SK-N-SH (cell line): ENCODE measurements around the gene TRABD2A. TPM values are rescaled to one million over a fixed set of nuclear protein-coding genes. Genes with fewer than 3 reads are reported as not detected.

Experiments used
- CTCF ChIA-PET: fragments of 300-600, 350-600 bp; formaldehyde crosslinking; extraction: SDS; loops from one replicate; lab custom pipeline; 2021; lab: Yijun Ruan, JAX
- POLR2A ChIA-PET: fragments of 350-600 bp; sonication (Branson Sonifier 250); formaldehyde crosslinking; extraction: SDS; loops from one replicate; lab custom pipeline; 2020; ENCODE audit warnings: antibody characterized with exemption, inconsistent platforms; lab: Yijun Ruan, JAX
- DNase-seq: peaks from one replicate; pipeline ENCODE4 v3.0.0; 2012
- H2AFZ ChIP-seq: fragments of 200-600 bp; sonication (generic); 2 replicates; pipeline ENCODE4 v1.8.1; 2016; ENCODE audit warnings: antibody characterized with exemption, mild to moderate bottlenecking, low read depth
- H3F3A ChIP-seq: fragments of 200-600 bp; sonication (generic); replicated peaks from 2 replicates; pipeline ENCODE3; 2016; ENCODE audit warnings: antibody characterized with exemption, mild to moderate bottlenecking; ENCODE audit not compliant: insufficient read depth
- H3K27ac ChIP-seq, 2 experiments: fragments of 200-500 bp in 1 of 2; fragments of 200-600 bp in 1 of 2; sonication (Bioruptor generic) in 1 of 2; sonication (generic), shearing (Covaris generic) in 1 of 2; 2 replicates each; pipeline versions ENCODE4 v1.5.1 to v1.6.1; 2014 to 2016; ENCODE audit warnings: low read depth in 2 of 2, inconsistent platforms in 1 of 2, low read length in 1 of 2, mild to moderate bottlenecking in 1 of 2, mixed read lengths in 1 of 2
- H3K27me3 ChIP-seq: fragments of 200-600 bp; sonication (generic), shearing (Covaris generic); 2 replicates; pipeline ENCODE4 v1.6.1; 2016; ENCODE audit warnings: mixed run types; ENCODE audit not compliant: insufficient read depth
- H3K36me3 ChIP-seq, 2 experiments: fragments of 200-500 bp in 1 of 2; fragments of 200-600 bp in 1 of 2; sonication (Bioruptor generic) in 1 of 2; sonication (generic) in 1 of 2; replicated peaks in 1 of 2; 2 replicates each; pipeline versions ENCODE3 to v1.5.1; 2014 to 2016; ENCODE audit warnings: low read length in 1 of 2, mild to moderate bottlenecking in 1 of 2; ENCODE audit not compliant: insufficient read depth in 2 of 2, control insufficient read depth in 1 of 2
- H3K4me1 ChIP-seq, 2 experiments: fragments of 200-500 bp in 1 of 2; fragments of 200-600 bp in 1 of 2; sonication (Bioruptor generic) in 1 of 2; sonication (generic), shearing (Covaris generic) in 1 of 2; 2 replicates each; pipeline versions ENCODE4 v1.5.1 to v1.6.1; 2014 to 2016; ENCODE audit warnings: low read depth in 1 of 2, low read length in 1 of 2, mixed run types in 1 of 2; ENCODE audit not compliant: insufficient read depth in 2 of 2, control insufficient read depth in 1 of 2
- H3K4me2 ChIP-seq: fragments of 200-600 bp; sonication (generic), shearing (Covaris generic); 2 replicates; pipeline ENCODE4 v1.6.1; 2017; ENCODE audit warnings: mixed run types
- H3K4me3 ChIP-seq, 2 experiments: fragments of 200-500 bp in 1 of 2; fragments of 200-600 bp in 1 of 2; sonication (Bioruptor generic) in 1 of 2; sonication (generic), shearing (Covaris generic) in 1 of 2; 2 replicates each; pipeline versions ENCODE4 v1.5.1 to v1.8.1; 2014 to 2016; ENCODE audit warnings: low read depth in 2 of 2, inconsistent platforms in 1 of 2, low read length in 1 of 2, mild to moderate bottlenecking in 1 of 2, mixed read lengths in 1 of 2, moderate library complexity in 1 of 2
- H3K79me2 ChIP-seq: fragments of 200-600 bp; sonication (generic); 2 replicates; pipeline ENCODE4 v1.8.1; 2017; ENCODE audit warnings: mild to moderate bottlenecking; ENCODE audit not compliant: insufficient read depth
- H3K9ac ChIP-seq: fragments of 200-600 bp; sonication (generic); 2 replicates; pipeline ENCODE4 v1.6.1; 2017; ENCODE audit warnings: mixed run types
- H3K9me2 ChIP-seq: fragments of 200-600 bp; sonication (generic); 2 replicates; pipeline ENCODE4 v1.6.1; 2017; ENCODE audit warnings: mixed run types
- H3K9me3 ChIP-seq: fragments of 200-600 bp; sonication (generic); 2 replicates; pipeline ENCODE4 v1.6.1; 2017; ENCODE audit warnings: mixed run types, mild to moderate bottlenecking, moderate library complexity
- H4K20me1 ChIP-seq: fragments of 200-600 bp; sonication (generic); 2 replicates; pipeline ENCODE4 v1.6.1; 2017; ENCODE audit warnings: mild to moderate bottlenecking, mixed run types; ENCODE audit not compliant: insufficient read depth
- CHD2 ChIP-seq: fragments of 150-350 bp; IDR thresholded peaks from 2 replicates; pipeline ENCODE4 v1.6.1; 2018; ENCODE audit warnings: low read length; ENCODE audit not compliant: partially characterized antibody
- FOSL2 ChIP-seq: IDR thresholded peaks from 2 replicates; pipeline ENCODE4 v1.4.0; 2012; ENCODE audit warnings: low read depth, mild to moderate bottlenecking, moderate library complexity, borderline replicate concordance
- FOXJ3 ChIP-seq: sonication (generic); formaldehyde crosslinking; IDR thresholded peaks from 2 replicates; pipeline ENCODE4 v1.5.1; 2020; ENCODE audit warnings: mild to moderate bottlenecking, missing genetic modification reagents
- JUND ChIP-seq: IDR thresholded peaks from 2 replicates; pipeline ENCODE4 v1.4.0; 2012
- MXI1 ChIP-seq: IDR thresholded peaks from 2 replicates; pipeline ENCODE4 v1.6.1; 2012; ENCODE audit warnings: mild to moderate bottlenecking, low read depth, low read length, improper control_type of control experiment
- NFIC ChIP-seq: IDR thresholded peaks from 2 replicates; pipeline ENCODE4 v1.4.0; 2012; ENCODE audit warnings: borderline replicate concordance
- NRF1 ChIP-seq: IDR thresholded peaks from 2 replicates; pipeline ENCODE4 v1.6.1; 2012; ENCODE audit warnings: low read depth, mild to moderate bottlenecking, low read length
- POLR2AphosphoS5 ChIP-seq: IDR thresholded peaks from 2 replicates; pipeline ENCODE4 v1.6.1; 2012; ENCODE audit warnings: low read depth, low read length
- RXRA ChIP-seq: IDR thresholded peaks from 2 replicates; pipeline ENCODE4 v1.4.0; 2012; ENCODE audit warnings: low read depth, mild to moderate bottlenecking, borderline replicate concordance
- SMC3 ChIP-seq: IDR thresholded peaks from 2 replicates; pipeline ENCODE4 v1.6.1; 2012; ENCODE audit warnings: low read depth, low read length, improper control_type of control experiment
- TAF1 ChIP-seq: IDR thresholded peaks from 2 replicates; pipeline ENCODE4 v1.6.1; 2012; ENCODE audit warnings: low read depth, mild to moderate bottlenecking, low read length, moderate library complexity, borderline replicate concordance
- TCF12 ChIP-seq: IDR thresholded peaks from 2 replicates; pipeline ENCODE4 v1.4.0; 2012
- USF2 ChIP-seq: fragments of 150-350 bp; IDR thresholded peaks from 2 replicates; pipeline ENCODE4 v1.6.1; 2017; ENCODE audit warnings: antibody characterized with exemption, low read length, low read depth, borderline replicate concordance
- WGBS: methylation state at CpG from one replicate; pipeline ENCODE4 v1.1.6; 2017; ENCODE audit warnings: low lambda C conversion rate; 5-methylcytosine and 5-hydroxymethylcytosine counted together
- polyA plus RNA-seq, 3 experiments: library from polyadenylated mRNA; depleted of rRNA; stranded (reverse); fragments of >200 nt; gene quantifications; 2 replicates each; pipeline ENCODE4 v1.2.3, GENCODE V29; 2012
- TF ChIP-seq, protein P1 (sequence below): IDR thresholded peaks from 2 replicates; pipeline ENCODE4 v1.4.0; 2012; ENCODE audit warnings: low read depth, borderline replicate concordance
- TF ChIP-seq, protein P2 (sequence below): fragments of 200-600 bp; sonication (generic); IDR thresholded peaks from 2 replicates; pipeline ENCODE4 v1.6.1; 2017; ENCODE audit warnings: antibody characterized with exemption, mild to moderate bottlenecking, moderate library complexity
- TF ChIP-seq, protein P3 (sequence below): IDR thresholded peaks from 2 replicates; pipeline ENCODE4 v1.4.0; 2012; ENCODE audit warnings: low read depth

The TRABD2A gene
- polyA plus RNA-seq, 1 of the 3 experiments (the other 2 are of a cell fraction), result 3.0 TPM

DNA sequence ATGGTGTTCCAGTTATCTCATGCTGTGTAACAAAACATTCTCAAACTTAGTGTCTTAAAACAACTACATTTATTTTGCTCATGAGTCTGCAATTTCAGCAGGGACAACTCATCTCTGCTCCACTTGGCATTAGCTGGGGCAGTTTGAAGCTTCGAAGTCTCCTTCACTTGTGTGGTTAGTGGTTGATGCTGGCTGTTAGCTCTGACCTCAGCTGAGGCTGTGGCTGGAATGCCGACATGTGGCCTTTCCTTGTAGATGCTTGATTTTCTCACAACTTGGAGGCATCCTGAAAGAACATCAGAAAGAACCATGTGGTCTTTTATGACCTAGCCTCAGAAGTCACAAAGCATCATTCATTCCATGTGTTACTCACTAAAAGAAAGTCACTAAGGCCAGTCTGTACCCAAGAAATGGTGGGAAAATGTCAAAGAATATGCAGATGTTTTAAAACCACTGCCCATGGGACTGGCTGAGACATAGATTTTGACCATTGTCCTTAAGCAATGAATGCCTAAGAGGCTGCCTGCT, 20.8 kb upstream of the TRABD2A start:
- H3K27me3 ChIP-seq, result no peaks in the 10 kb centered on the region
- peaks cover 0 to 8% of the 10 kb centered on the region in 2 experiments for H3K36me3 ChIP-seq
- no peak overlapping the region for H2AFZ ChIP-seq
- POLR2A ChIA-PET, result no interaction called here
- H4K20me1 ChIP-seq, result peaks cover 6% of the 10 kb centered on the region
- peaks cover 36% of the 10 kb centered on the region for H3F3A ChIP-seq
- H3K9me2 ChIP-seq, result no peaks in the 10 kb centered on the region
- CTCF ChIA-PET, result interaction anchor here (1.5 to 2.3 kb wide), 2 partner anchors 19 to 24 kb away, joined by 4 to 13 read pairs; no protein-coding TSS in a partner anchor
- no peak overlapping the region for H3K27ac ChIP-seq
- peaks cover 0 to 27% of the 10 kb centered on the region in 2 experiments; a peak in 3 of 4 replicates for H3K4me1 ChIP-seq
- H3K9me3 ChIP-seq, result no peaks in the 10 kb centered on the region
- no peak overlapping the region for H3K9ac ChIP-seq
- no peak for DNase-seq
- TF ChIP-seq FOSL2, result no peak
- TF ChIP-seq FOXJ3, result no peak
- TF ChIP-seq TAF1, result no peak
- no peak for TF ChIP-seq JUND
- TF ChIP-seq, protein P1, sequence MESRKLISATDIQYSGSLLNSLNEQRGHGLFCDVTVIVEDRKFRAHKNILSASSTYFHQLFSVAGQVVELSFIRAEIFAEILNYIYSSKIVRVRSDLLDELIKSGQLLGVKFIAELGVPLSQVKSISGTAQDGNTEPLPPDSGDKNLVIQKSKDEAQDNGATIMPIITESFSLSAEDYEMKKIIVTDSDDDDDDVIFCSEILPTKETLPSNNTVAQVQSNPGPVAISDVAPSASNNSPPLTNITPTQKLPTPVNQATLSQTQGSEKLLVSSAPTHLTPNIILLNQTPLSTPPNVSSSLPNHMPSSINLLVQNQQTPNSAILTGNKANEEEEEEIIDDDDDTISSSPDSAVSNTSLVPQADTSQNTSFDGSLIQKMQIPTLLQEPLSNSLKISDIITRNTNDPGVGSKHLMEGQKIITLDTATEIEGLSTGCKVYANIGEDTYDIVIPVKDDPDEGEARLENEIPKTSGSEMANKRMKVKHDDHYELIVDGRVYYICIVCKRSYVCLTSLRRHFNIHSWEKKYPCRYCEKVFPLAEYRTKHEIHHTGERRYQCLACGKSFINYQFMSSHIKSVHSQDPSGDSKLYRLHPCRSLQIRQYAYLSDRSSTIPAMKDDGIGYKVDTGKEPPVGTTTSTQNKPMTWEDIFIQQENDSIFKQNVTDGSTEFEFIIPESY, result no peak
- TF ChIP-seq CHD2, result no peak
- no peak for TF ChIP-seq RXRA
- no peak overlapping the region for H3K4me2 ChIP-seq
- peaks cover 12% of the 10 kb centered on the region for H3K79me2 ChIP-seq
- WGBS, result 90% methylated on average over 2 of the region's 2 CpGs
- H3K4me3 ChIP-seq, result no peak overlapping the region

GRCh38 chr2:84900971-84901370, 20.1 kb upstream of the TRABD2A start:
- Histone ChIP-seq H3K4me1 (peaks cover 0 to 30% of the 10 kb centered on the region in 2 experiments; a peak in 3 of 4 replicates), H3K79me2 (peaks cover 6% of the 10 kb centered on the region), H2AFZ (no peak overlapping the region), H3K9ac (no peak overlapping the region), H3K4me2 (no peak overlapping the region), H3K36me3 (peaks cover 0 to 1% of the 10 kb centered on the region in 2 experiments), H3K9me3 (no peaks in the 10 kb centered on the region), H3K9me2 (no peaks in the 10 kb centered on the region), H3K27ac (no peak overlapping the region), H3F3A (peaks cover 38% of the 10 kb centered on the region), H3K27me3 (no peaks in the 10 kb centered on the region), H3K4me3 (no peak overlapping the region), H4K20me1 (no peaks in the 10 kb centered on the region)
- WGBS, result 94% methylated on average over 1 of the region's 1 CpG
- ChIA-PET POLR2A (no interaction called here), CTCF (interaction anchor here (1.5 to 2.3 kb wide), 2 partner anchors 19 to 25 kb away, joined by 4 to 13 read pairs; no protein-coding TSS in a partner anchor)
- DNase-seq, result no peak
- TF ChIP-seq MXI1 (no peak), SMC3 (no peak), USF2 (no peak), POLR2AphosphoS5 (no peak), NRF1 (no peak), TCF12 (no peak), NFIC (no peak), RXRA (no peak), FOSL2 (no peak)
- TF ChIP-seq, protein P2, sequence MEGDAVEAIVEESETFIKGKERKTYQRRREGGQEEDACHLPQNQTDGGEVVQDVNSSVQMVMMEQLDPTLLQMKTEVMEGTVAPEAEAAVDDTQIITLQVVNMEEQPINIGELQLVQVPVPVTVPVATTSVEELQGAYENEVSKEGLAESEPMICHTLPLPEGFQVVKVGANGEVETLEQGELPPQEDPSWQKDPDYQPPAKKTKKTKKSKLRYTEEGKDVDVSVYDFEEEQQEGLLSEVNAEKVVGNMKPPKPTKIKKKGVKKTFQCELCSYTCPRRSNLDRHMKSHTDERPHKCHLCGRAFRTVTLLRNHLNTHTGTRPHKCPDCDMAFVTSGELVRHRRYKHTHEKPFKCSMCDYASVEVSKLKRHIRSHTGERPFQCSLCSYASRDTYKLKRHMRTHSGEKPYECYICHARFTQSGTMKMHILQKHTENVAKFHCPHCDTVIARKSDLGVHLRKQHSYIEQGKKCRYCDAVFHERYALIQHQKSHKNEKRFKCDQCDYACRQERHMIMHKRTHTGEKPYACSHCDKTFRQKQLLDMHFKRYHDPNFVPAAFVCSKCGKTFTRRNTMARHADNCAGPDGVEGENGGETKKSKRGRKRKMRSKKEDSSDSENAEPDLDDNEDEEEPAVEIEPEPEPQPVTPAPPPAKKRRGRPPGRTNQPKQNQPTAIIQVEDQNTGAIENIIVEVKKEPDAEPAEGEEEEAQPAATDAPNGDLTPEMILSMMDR, result no peak
- TF ChIP-seq, protein P3, sequence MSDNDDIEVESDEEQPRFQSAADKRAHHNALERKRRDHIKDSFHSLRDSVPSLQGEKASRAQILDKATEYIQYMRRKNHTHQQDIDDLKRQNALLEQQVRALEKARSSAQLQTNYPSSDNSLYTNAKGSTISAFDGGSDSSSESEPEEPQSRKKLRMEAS, result no peak
